IMR-90 (cell line): ENCODE data around the gene SMIM36. TPM values are rescaled to one million over a fixed set of nuclear protein-coding genes. Genes with fewer than 3 reads are reported as not detected.
A peak's percentile ranks its signal among the peaks of the same experiment; 100 is the strongest.

Source experiments
- ATAC-seq: fragments of 200-7000 bp; cut with Tn5 transposase; 2 replicates; pipeline ENCODE4 v1.9.1; 2020; ENCODE audit warnings: low read depth, mild to moderate bottlenecking, moderate library complexity
- BruUV-seq: library from RNA; stranded (reverse); fragments of 400-500 nt; replicated peaks from 2 replicates; lab custom pipeline; 2021; lab: Mats Ljungman, UMichigan
- CTCF ChIA-PET: fragments of 300-600 bp; formaldehyde crosslinking; extraction: SDS; loops from one replicate; lab custom pipeline; 2021; ENCODE audit warnings: antibody characterized with exemption; lab: Yijun Ruan, JAX
- POLR2A ChIA-PET: fragments of 300-600 bp; sonication (Branson Sonifier 250); formaldehyde crosslinking; loops from one replicate; lab custom pipeline; 2022; ENCODE audit warnings: antibody characterized with exemption; ENCODE audit not compliant: unreplicated experiment; lab: Charles Lee
- DNase-seq: peaks from one replicate; pipeline ENCODE4 v3.0.0; 2013
- H2AFZ ChIP-seq: replicated peaks from 2 replicates; pipeline ENCODE3; 2013; ENCODE audit warnings: low read length, mild to moderate bottlenecking; ENCODE audit not compliant: poor library complexity
- H2AK5ac ChIP-seq: 2 replicates; pipeline ENCODE4 v1.6.1; 2013; ENCODE audit warnings: low read depth, low read length, inconsistent platforms
- H2AK9ac ChIP-seq: replicated peaks from 2 replicates; pipeline ENCODE3; 2013; ENCODE audit warnings: mild to moderate bottlenecking, low read depth, low read length, moderate library complexity; ENCODE audit not compliant: poor library complexity
- H2BK120ac ChIP-seq: 2 replicates; pipeline ENCODE4 v1.6.1; 2013; ENCODE audit warnings: low read depth, low read length, inconsistent platforms
- H2BK15ac ChIP-seq: 3 replicates; pipeline ENCODE4 v1.6.1; 2013; ENCODE audit warnings: low read depth, low read length, inconsistent platforms
- H2BK20ac ChIP-seq: 2 replicates; pipeline ENCODE4 v1.6.1; 2013; ENCODE audit warnings: low read depth, mild to moderate bottlenecking, inconsistent platforms, low read length, moderate library complexity
- H2BK5ac ChIP-seq: 2 replicates; pipeline ENCODE4 v1.6.1; 2013; ENCODE audit warnings: mild to moderate bottlenecking, low read depth, low read length, inconsistent platforms; ENCODE audit not compliant: poor library complexity, severe bottlenecking
- H3K14ac ChIP-seq: replicated peaks from 2 replicates; pipeline ENCODE4 v1.6.1; 2013; ENCODE audit warnings: low read depth, low read length, inconsistent platforms
- H3K18ac ChIP-seq: 2 replicates; pipeline ENCODE4 v1.6.1; 2013; ENCODE audit warnings: low read depth, low read length, control low read depth
- H3K23ac ChIP-seq: 2 replicates; pipeline ENCODE4 v1.6.1; 2013; ENCODE audit warnings: low read depth, low read length, inconsistent platforms
- H3K27ac ChIP-seq: 2 replicates; pipeline ENCODE4 v1.5.1; 2013; ENCODE audit warnings: mild to moderate bottlenecking, control low read depth, low read length; ENCODE audit not compliant: insufficient read depth
- H3K27me3 ChIP-seq: 2 replicates; pipeline ENCODE4 v1.6.1; 2013; ENCODE audit warnings: low read length; ENCODE audit not compliant: control insufficient read depth, insufficient read depth
- H3K36me3 ChIP-seq: 2 replicates; pipeline ENCODE4 v1.6.1; 2013; ENCODE audit warnings: low read length, mixed read lengths; ENCODE audit not compliant: control insufficient read depth, insufficient read depth
- H3K4ac ChIP-seq: 2 replicates; pipeline ENCODE4 v1.6.1; 2013; ENCODE audit warnings: low read depth, low read length, inconsistent platforms
- H3K4me1 ChIP-seq: 2 replicates; pipeline ENCODE4 v1.6.1; 2013; ENCODE audit warnings: low read length, mixed read lengths; ENCODE audit not compliant: control insufficient read depth, insufficient read depth
- H3K4me2 ChIP-seq: 2 replicates; pipeline ENCODE4 v1.6.1; 2013; ENCODE audit warnings: low read depth, mild to moderate bottlenecking, control low read depth, low read length, moderate library complexity
- H3K4me3 ChIP-seq: 2 replicates; pipeline ENCODE4 v1.5.1; 2013; ENCODE audit warnings: low read depth, mild to moderate bottlenecking, control low read depth, low read length, moderate library complexity; ENCODE audit not compliant: insufficient read depth
- H3K56ac ChIP-seq: 2 replicates; pipeline ENCODE4 v1.6.1; 2013; ENCODE audit warnings: low read length, inconsistent platforms; ENCODE audit not compliant: insufficient read depth; ENCODE audit errors: extremely low read depth
- H3K79me1 ChIP-seq, 2 experiments: 2 replicates each; pipeline ENCODE4 v1.6.1; 2013; ENCODE audit warnings: low read length in 2 of 2, inconsistent platforms in 1 of 2, low read depth in 1 of 2
- H3K9ac ChIP-seq: 2 replicates; pipeline ENCODE4 v1.6.1; 2013; ENCODE audit warnings: low read depth, low read length, control low read depth
- H3K9me1 ChIP-seq: 2 replicates; pipeline ENCODE4 v1.6.1; 2013; ENCODE audit warnings: low read length, inconsistent platforms; ENCODE audit not compliant: insufficient read depth
- H3K9me3 ChIP-seq: 2 replicates; pipeline ENCODE4 v1.6.1; 2013; ENCODE audit warnings: low read length; ENCODE audit not compliant: control insufficient read depth, insufficient read depth
- H4K20me1 ChIP-seq: 2 replicates; pipeline ENCODE4 v1.6.1; 2013; ENCODE audit warnings: low read length, inconsistent platforms; ENCODE audit not compliant: insufficient read depth
- H4K5ac ChIP-seq: 2 replicates; pipeline ENCODE4 v1.6.1; 2013; ENCODE audit warnings: mild to moderate bottlenecking, low read depth, low read length, control low read depth
- H4K8ac ChIP-seq, 2 experiments: 2 replicates each; pipeline ENCODE4 v1.6.1; 2013; ENCODE audit warnings: low read depth in 2 of 2, low read length in 2 of 2, control low read depth in 1 of 2, inconsistent platforms in 1 of 2
- H4K91ac ChIP-seq: 2 replicates; pipeline ENCODE4 v1.6.1; 2013; ENCODE audit warnings: low read depth, low read length, inconsistent platforms; ENCODE audit not compliant: insufficient read depth
- CEBPB ChIP-seq: IDR thresholded peaks from 2 replicates; pipeline ENCODE4 v1.6.1; 2012; ENCODE audit warnings: low read depth, low read length, improper control_type of control experiment
- RFX5 ChIP-seq: IDR thresholded peaks from 2 replicates; pipeline ENCODE4 v1.8.0; 2012; ENCODE audit warnings: low read depth, mild to moderate bottlenecking, low read length, moderate library complexity
- WGBS, 2 experiments: methylation state at CpG; one replicate each; pipeline versions ENCODE4 v1.1.5 to v1.1.7; 2013; ENCODE audit warnings: missing lambda C conversion rate in 2 of 2; ENCODE audit not compliant: insufficient read length in 1 of 2; ENCODE audit errors: extremely low coverage in 2 of 2; 5-methylcytosine and 5-hydroxymethylcytosine counted together
- dilution Hi-C: fragments of 300-500 bp; cut with HindIII; formaldehyde crosslinking; loops from one replicate; pipeline ENCODE4 v1.14.3; 2018; ENCODE audit warnings: low sequenced_read_pairs; ENCODE audit not compliant: unreplicated experiment
- in situ Hi-C: fragments of 300-500 bp; cut with MboI; formaldehyde crosslinking; loops from 3 replicates; pipeline ENCODE4 v1.14.3; 2019; ENCODE audit warnings: low sequenced_read_pairs, inconsistent platforms, mixed read lengths
- intact Hi-C: fragments of 100-400 bp; cut with micrococcal nuclease; formaldehyde crosslinking; loops from 2 replicates; pipeline ENCODE4 v1.10.0; 2022
- polyA plus RNA-seq, 3 experiments: library from polyadenylated mRNA; depleted of rRNA; stranded (reverse); fragments of >200 nt; gene quantifications; 2 replicates each; pipeline ENCODE4 v1.2.3, GENCODE V29; 2012; ENCODE audit warnings: low replicate concordance in 1 of 3
- total RNA-seq: library from RNA; depleted of rRNA; stranded (reverse); fragments of >200 nt; gene quantifications from 2 replicates; pipeline ENCODE4 v1.2.3, GENCODE V29; 2012

The SMIM36 gene
- total and polyA plus RNA-seq, 2 of the 4 experiments (the other 2 are of a cell fraction) = not detected

GRCh38 chr17:55456307-55457240 is 54.7 kb downstream of the SMIM36 start:
- no peak overlapping the region for H3K56ac ChIP-seq
- H3K9me3 ChIP-seq = no peaks in the 10 kb centered on the region
- peaks cover 13% of the 10 kb centered on the region for H3K9me1 ChIP-seq
- H2BK15ac ChIP-seq = peak overlapping the region; percentile 23; the same call in 1 of the 3 replicates
- DNase-seq (no peak), ATAC-seq (no peak)
- H3K4me2 ChIP-seq = no peak overlapping the region
- no peak overlapping the region for H3K9ac ChIP-seq
- intact Hi-C loops (no loop called here), in situ Hi-C loops (no loop called here), dilution Hi-C loops (no loop called here)
- H4K5ac ChIP-seq = peak overlapping the region; percentile 68; the same call in 1 of the 2 replicates
- no peaks in the 10 kb centered on the region for H3K36me3 ChIP-seq
- H2AK9ac ChIP-seq = no peak overlapping the region
- no peaks in the 10 kb centered on the region for H3K27me3 ChIP-seq
- H3K4me3 ChIP-seq = no peak overlapping the region
- peak overlapping the region; percentile 57 for H2BK120ac ChIP-seq
- H4K8ac ChIP-seq = peak overlapping the region in 1 of 2 experiments; percentile 35; a peak in 1 of 4 replicates
- no peak overlapping the region for H2AFZ ChIP-seq
- no peak overlapping the region for H3K23ac ChIP-seq
- WGBS, 2 experiments = no CpG with 5 or more reads among the region's 6 CpGs
- TF ChIP-seq RFX5 = no peak
- TF ChIP-seq CEBPB = peak; percentile 66
- peak overlapping the region; percentile 23; the same call in 1 of the 2 replicates for H3K27ac ChIP-seq
- peak overlapping the region; percentile 49; the same call in 1 of the 2 replicates for H2AK5ac ChIP-seq
- no peaks in the 10 kb centered on the region for H3K79me1 ChIP-seq
- no TSS peak for BruUV-seq
- peak overlapping the region; percentile 79 for H3K18ac ChIP-seq
- peak overlapping the region; percentile 38 for H2BK5ac ChIP-seq
- H2BK20ac ChIP-seq = peak overlapping the region; percentile 38; the same call in 1 of the 2 replicates
- CTCF ChIA-PET = no interaction called here
- no peak overlapping the region; the same call in 1 of the 2 replicates for H4K91ac ChIP-seq
- POLR2A ChIA-PET = no interaction called here
- peaks cover 26% of the 10 kb centered on the region for H3K4me1 ChIP-seq
- 0 out of 2 replicates have a peak overlapping the region, but pooled peaks have one; percentile 25 for H3K4ac ChIP-seq
- no peaks in the 10 kb centered on the region for H4K20me1 ChIP-seq
- no peak overlapping the region; the same call in none of the 2 replicates for H3K14ac ChIP-seq
